Esophagus squamous epithelium (tissue), 5 donors: ENCODE results near the gene NKX2-1. TPM values are rescaled to one million over a fixed set of nuclear protein-coding genes. Genes with fewer than 3 reads are reported as not detected.
A peak's percentile ranks its signal among the peaks of the same experiment; 100 is the strongest.

Source experiments
- DNase-seq: peaks from one replicate; lab custom pipeline; 2025; lab: John Stamatoyannopoulos, UW
- H3K27ac ChIP-seq, 4 donors: fragments of 200-600 bp; sonication (generic); one replicate each; pipeline ENCODE4 v1.5.1; 2016 to 2019; ENCODE audit warnings: mild to moderate bottlenecking in 1 of 4
- H3K27me3 ChIP-seq, 4 donors: fragments of 200-600 bp; sonication (generic); 1 replicate in 3 of 4; 2 replicates in 1 of 4; pipeline versions ENCODE4 v1.5.1 to v1.6.0; 2017 to 2021; ENCODE audit warnings: antibody characterized with exemption in 1 of 4
- H3K36me3 ChIP-seq, 3 donors: fragments of 200-600 bp; sonication (generic); one replicate each; pipeline ENCODE4 v1.5.1; 2016 to 2019
- H3K4me1 ChIP-seq, 3 donors: fragments of 200-600 bp; sonication (generic); one replicate each; pipeline ENCODE4 v1.5.1; 2017 to 2019
- H3K4me3 ChIP-seq, 4 donors: fragments of 200-600 bp; sonication (generic); 1 replicate in 3 of 4; 2 replicates in 1 of 4; pipeline ENCODE4 v1.5.1; 2016 to 2019; ENCODE audit warnings: mild to moderate bottlenecking in 2 of 4, moderate library complexity in 1 of 4
- H3K9me3 ChIP-seq, 3 donors: fragments of 200-600 bp; sonication (generic); one replicate each; pipeline ENCODE4 v1.5.1; 2016 to 2019
- CTCF ChIP-seq, 6 experiments: fragments of 450-650 bp in 4 of 6; fragments of 200-600 bp in 2 of 6; sonication (generic) in 2 of 6; IDR thresholded peaks; one replicate each; pipeline ENCODE4 v1.5.1; 2016 to 2019; ENCODE audit warnings: antibody characterized with exemption in 6 of 6, mild to moderate bottlenecking in 4 of 6, moderate library complexity in 4 of 6
- POLR2A ChIP-seq, 4 donors: fragments of 450-650 bp; IDR thresholded peaks; one replicate each; pipeline ENCODE4 v1.6.1; 2017; ENCODE audit warnings: antibody characterized with exemption in 4 of 4, mild to moderate bottlenecking in 4 of 4, moderate library complexity in 3 of 4
- WGBS, 2 donors: methylation state at CpG; one replicate each; pipeline ENCODE4 v1.1.5; 2018; 5-methylcytosine and 5-hydroxymethylcytosine counted together
- intact Hi-C: fragments of 100-400 bp; cut with DNase I; formaldehyde crosslinking; loops from one replicate; pipeline ENCODE4 v1.15.0; 2022
- total RNA-seq, 4 donors: library from RNA; depleted of rRNA; stranded (reverse); fragments of >200 nt; gene quantifications; one replicate each; pipeline ENCODE4 v1.1.0, GENCODE V29; 2016
- donor health status: DM: yes; HTN: yes; CAD: no.

NKX2-1 gene
- total RNA-seq, 4 donors from 2014 or later: not detected

- TF ChIP-seq POLR2A (IDR thresholded peaks at IDR 0.05) (no peak), CTCF (IDR thresholded peaks at IDR 0.05) (no peak)
- Histone ChIP-seq H3K4me1 (peaks cover 36 to 81% (median 41%) of the 10 kb centered on the region in 3 donors), H3K4me3 (peak overlapping the region in 1 of 4 donors; percentile 41), H3K9me3 (no peaks in the 10 kb centered on the region), H3K36me3 (no peaks in the 10 kb centered on the region), H3K27me3 (peaks cover 53 to 100% (median 62%) of the 10 kb centered on the region in 4 donors), H3K27ac (no peak overlapping the region)
- intact Hi-C loops: no loop called here
- WGBS, 2 donors: 19 to 33% methylated on average over 23 to 25 of the region's 35 CpGs
- no peak for DNase-seq
Measured at GRCh38 chr14:36521598-36522345, 1.7 kb upstream of the NKX2-1 start.

GRCh38 chr14:36520601-36521525 is 831 bp upstream of the NKX2-1 start:
- no peak overlapping the region for H3K27ac ChIP-seq

DNA sequence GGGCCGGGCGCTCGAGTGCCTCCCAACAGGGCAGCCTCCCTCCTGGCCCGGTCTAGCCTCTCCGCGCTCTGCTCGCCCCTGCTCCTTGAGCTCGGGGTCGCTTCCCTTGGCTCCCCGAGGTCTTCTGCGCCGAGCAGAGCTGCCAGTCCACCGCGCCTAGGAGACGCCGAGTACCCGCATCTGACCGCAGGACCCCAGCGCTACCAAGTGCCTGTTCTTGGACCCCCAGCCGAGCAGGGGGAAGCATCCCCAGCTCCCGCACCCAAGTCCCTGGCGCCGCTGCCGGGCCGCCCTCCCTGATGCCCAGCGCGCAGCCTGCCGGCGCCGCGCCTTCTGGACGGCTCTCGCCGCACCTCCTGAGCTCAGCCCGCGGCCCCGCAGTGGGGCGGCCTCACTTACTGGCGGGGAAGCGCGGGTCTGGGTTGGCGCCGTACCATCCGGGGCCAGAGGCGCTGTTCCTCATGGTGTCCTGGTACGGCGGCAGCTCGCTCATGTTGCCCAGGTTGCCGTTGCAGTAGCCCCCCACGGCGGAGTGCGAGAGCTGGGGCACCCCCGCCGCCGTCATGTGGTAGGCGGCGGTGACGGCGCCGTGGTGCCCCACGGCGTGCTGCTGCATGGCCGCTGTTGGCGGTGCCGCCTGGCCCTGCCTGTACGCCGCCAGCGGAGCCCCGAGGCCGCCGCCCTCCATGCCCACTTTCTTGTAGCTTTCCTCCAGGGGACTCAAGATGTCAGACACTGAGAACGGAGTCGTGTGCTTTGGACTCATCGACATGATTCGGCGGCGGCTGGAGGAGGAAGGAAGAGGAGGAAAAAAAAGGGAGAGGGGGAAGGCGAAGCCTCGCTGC is 1.2 kb downstream of the NKX2-1 start:
- Histone ChIP-seq H3K36me3 (no peaks in the 10 kb centered on the region), H3K4me3 (peak overlapping the region; percentile 22 to 60 (median 36)), H3K4me1 (peaks cover 29 to 63% (median 41%) of the 10 kb centered on the region in 3 donors), H3K27ac (no peak overlapping the region), H3K9me3 (no peaks in the 10 kb centered on the region), H3K27me3 (peaks cover 41 to 100% (median 66%) of the 10 kb centered on the region in 4 donors)
- TF ChIP-seq POLR2A (IDR thresholded peaks at IDR 0.05) (no peak), CTCF (IDR thresholded peaks at IDR 0.05) (no peak)
- DNase-seq: no peak
- intact Hi-C loops: no loop called here
- 2 to 13% methylated on average over 6 to 12 of the region's 79 CpGs for WGBS, 2 donors

More at GRCh38 chr14:36520601-36521525, 831 bp upstream of the NKX2-1 start:
- Histone ChIP-seq H3K36me3 (no peaks in the 10 kb centered on the region), H3K27me3 (peaks cover 54 to 100% (median 65%) of the 10 kb centered on the region in 4 donors), H3K9me3 (no peaks in the 10 kb centered on the region), H3K4me3 (peak overlapping the region in 3 of 4 donors; percentile 31 to 60 (median 41)), H3K4me1 (peaks cover 36 to 81% (median 41%) of the 10 kb centered on the region in 3 donors)
- intact Hi-C loops: no loop called here
- TF ChIP-seq CTCF (IDR thresholded peaks at IDR 0.05) (peak in 1 of 6 experiments; percentile 19), POLR2A (IDR thresholded peaks at IDR 0.05) (no peak)
- WGBS, 2 donors: 1 to 3% methylated on average over 11 to 26 of the region's 63 CpGs
- no peak for DNase-seq

DNA sequence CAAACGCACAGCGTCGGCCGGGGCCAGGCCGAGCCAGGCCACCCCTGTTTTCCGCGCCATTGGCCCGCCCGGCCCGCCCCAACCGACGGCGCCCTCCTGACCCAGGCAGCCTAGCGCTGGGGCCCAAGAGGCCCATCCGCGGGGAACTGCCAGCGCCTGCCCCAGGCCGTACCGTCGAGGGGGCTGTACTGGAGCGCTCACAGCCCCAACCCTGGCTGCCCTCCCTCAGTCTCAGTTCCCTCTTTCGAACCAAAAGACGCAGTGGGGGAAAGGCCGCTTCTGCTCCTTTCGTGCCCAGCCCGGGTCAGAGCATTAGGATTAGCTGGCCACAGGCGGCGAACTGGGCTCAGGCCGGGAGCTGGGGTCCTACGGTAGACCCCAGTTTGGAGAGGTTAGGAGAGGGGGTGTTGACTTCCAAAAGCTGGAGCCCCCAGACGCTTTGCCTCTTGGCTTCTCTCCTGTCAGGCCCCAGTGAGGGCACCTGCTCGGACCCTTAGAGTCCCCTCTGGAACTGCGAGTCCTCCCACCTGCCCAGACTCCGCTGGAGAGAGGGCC is 1.9 kb downstream of the NKX2-1 start:
- Histone ChIP-seq H3K9me3 (no peaks in the 10 kb centered on the region), H3K27ac (no peak overlapping the region), H3K4me1 (peaks cover 29 to 62% (median 41%) of the 10 kb centered on the region in 3 donors), H3K4me3 (peak overlapping the region in 2 of 4 donors; percentile 20 to 32), H3K36me3 (no peaks in the 10 kb centered on the region), H3K27me3 (peaks cover 48 to 100% (median 68%) of the 10 kb centered on the region in 4 donors)
- intact Hi-C loops: no loop called here
- DNase-seq: no peak
- WGBS, 2 donors: 0 to 12% methylated on average over 3 to 6 of the region's 34 CpGs
- TF ChIP-seq CTCF (IDR thresholded peaks at IDR 0.05) (no peak), POLR2A (IDR thresholded peaks at IDR 0.05) (no peak)
